Caki2 (cell line): ENCODE measurements around the gene KLK5. TPM values are rescaled to one million over a fixed set of nuclear protein-coding genes. Genes with fewer than 3 reads are reported as not detected.
A peak's percentile ranks its signal among the peaks of the same experiment; 100 is the strongest.
"Not testable (repeated sequence)": the region's sequence is repeated elsewhere in the genome, so short reads cannot be mapped to it uniquely, and the experiment has no call there.

ENCODE experiments used
- DNase-seq: peaks from one replicate; pipeline ENCODE4 v3.0.0-alpha.2; 2015; ENCODE audit warnings: low read depth
- in situ Hi-C: cut with HindIII; loops from 2 replicates; pipeline ENCODE4 v1.10.0; 2016; ENCODE audit warnings: low sequenced_read_pairs, low pct_unique_long_range_greater_than_20kb, mixed read lengths
- total RNA-seq: library from RNA; depleted of rRNA; stranded (reverse); fragments of >200 nt; shearing (Covaris generic); gene quantifications from 2 replicates; pipeline ENCODE4 v1.2.3, GENCODE V29; 2014; ENCODE audit warnings: low replicate concordance; rRNA removed

Gene KLK5
- total RNA-seq, 1 experiment from 2014 or later, result not detected

DNA sequence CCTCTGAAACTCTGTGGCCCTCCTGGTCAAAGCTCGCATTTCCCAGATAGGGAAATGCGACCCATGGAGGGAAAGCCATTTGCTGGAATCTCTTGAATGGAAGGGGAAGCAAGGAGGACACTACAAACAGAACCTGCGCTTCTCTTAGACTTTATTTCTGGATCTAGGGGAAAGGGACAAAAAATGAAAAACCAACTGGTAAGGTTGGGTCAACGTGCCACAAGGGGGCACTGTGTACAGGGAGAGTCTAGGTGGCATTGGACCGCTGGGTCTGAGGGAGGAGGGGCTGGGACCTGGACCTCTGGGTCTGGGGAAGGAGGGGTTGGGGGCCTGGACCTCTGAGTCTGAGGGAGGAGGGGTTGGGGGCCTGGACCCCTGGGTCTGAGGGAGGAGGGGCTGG is 46.6 kb downstream of the KLK5 start:
- in situ Hi-C loops, result no loop called here

DNA sequence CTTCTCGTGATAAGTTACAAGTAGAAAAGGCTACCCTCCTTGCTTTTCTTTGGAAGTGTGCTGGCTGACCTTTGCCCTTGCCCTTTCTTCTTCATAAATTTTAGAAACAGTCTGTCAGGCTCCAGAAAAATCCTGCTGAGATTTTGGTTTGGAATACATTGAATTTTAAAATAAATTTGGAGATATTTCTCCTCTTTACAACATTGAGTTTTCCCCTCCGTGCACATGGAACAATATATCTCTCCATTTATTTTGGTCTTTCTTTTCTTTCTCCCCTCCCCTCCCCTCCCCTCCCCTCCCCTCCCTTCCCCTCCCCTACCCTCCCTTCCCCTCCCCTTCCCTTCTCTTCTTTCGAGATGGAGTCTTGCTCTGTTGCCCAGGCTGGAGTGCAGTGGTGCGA is 50.2 kb downstream of the KLK5 start:
- in situ Hi-C loops, result no loop called here
- DNase-seq, result no peak

More for the DNA sequence above, 46.6 kb downstream of the KLK5 start:
- no peak for DNase-seq

DNA sequence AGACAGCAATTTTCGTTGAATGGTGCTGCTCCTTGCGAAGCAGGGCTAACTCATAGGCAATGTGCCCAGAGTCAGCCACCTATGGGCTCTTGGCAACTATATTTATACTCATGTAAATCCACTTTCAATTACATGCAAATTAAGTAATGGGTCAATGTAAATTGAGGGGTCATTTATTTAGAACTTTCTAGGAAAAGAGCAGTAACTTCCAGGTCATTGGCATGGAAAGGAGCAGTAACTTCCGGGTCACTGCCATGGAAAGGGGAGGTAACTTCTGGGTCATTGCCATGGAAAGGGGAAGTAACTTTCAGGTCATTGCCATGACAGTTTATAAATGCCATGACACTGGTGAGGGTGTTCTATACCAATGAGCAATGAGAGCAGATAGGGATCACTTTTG is 53.3 kb downstream of the KLK5 start:
- DNase-seq, result no peak
- in situ Hi-C loops, result no loop called here

DNA sequence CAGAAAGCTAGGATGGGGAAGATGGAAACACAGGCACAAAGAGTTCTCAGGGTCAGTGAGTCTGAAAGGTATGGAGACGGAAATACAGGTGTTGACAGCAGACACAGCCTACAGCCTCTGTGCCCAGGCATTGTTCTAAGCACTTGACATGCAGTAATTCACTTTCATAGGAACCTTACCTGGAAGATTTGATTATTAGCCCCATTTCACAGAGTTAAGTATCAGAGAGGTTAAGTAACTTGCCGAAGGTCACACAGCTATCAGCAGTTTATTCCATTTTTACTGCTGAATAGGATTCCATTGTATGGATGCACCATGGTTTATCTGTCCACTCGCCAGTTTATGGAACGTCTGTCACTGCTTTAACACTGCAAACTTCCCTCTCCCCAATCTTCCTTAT is 54.8 kb downstream of the KLK5 start:
- in situ Hi-C loops, result no loop called here
- no peak for DNase-seq

DNA sequence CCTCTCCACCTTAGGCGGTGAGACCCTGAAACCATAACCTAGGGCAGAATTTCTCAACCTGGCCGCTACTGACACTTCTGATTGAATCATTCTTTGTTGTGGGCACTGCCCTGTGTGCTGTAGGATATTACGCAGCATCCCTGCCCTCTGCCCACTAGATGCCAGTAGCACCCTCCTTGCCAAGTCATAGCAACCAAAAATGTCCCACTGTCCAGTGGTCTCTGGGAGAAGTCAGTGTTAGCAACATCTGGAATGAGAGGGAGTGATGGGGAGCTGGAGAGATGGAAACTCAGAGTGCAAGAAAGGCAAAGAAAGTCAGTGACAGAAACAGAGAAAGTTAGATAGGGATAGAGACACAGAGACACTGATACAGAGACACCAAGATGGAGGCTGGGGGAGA is 55.2 kb downstream of the KLK5 start:
- DNase-seq, result peak; percentile 42
- in situ Hi-C loops, result no loop called here

DNA sequence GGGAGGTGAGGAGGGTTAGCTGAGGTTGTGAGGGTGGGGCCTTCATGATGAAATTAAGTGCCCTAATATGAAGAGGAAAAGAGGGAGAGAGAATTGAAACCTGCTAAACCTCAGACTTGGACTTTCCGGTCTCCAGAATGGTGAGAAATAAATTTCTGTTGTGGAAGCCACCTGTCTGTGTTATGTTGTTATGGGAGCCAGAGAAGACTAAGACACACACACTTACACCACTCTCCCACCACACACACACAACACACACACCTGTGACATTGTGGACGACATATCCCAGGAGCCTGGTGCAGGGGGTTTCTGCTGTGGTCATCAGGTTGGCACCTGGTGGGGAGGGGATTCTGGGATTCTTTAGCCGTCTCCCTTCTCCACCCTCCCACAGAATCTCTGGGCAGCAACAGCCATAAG is 55.6 kb downstream of the KLK5 start:
- no peak for DNase-seq
- in situ Hi-C loops, result no loop called here

DNA sequence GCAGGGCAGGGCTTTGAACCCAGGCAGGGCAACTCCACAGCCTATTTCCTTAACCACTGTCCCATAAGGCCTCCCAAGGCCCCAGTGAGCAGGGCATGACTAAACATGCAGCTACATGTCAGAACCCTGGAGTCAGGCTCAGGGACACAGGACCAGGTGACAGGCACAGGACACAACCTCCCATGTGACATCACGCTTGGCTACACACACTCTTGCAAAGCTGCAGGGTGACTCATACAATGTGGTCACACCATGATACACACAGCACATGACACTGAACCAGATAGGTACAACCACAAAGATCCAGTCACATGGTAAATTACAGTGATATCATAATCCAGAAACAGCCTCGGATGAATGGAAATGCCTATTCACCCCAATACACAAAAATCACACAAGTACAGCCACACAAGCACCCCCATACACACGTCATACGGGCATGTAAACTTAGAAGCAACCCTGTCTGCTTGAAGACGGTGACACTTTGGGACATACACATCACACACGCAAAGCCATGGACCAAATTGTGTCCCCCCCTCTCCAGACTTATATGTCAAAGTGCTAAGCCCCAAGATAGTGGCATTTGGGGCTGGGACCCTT is 56.1 kb downstream of the KLK5 start:
- in situ Hi-C loops, result no loop called here
- DNase-seq, result peak; percentile 98

DNA sequence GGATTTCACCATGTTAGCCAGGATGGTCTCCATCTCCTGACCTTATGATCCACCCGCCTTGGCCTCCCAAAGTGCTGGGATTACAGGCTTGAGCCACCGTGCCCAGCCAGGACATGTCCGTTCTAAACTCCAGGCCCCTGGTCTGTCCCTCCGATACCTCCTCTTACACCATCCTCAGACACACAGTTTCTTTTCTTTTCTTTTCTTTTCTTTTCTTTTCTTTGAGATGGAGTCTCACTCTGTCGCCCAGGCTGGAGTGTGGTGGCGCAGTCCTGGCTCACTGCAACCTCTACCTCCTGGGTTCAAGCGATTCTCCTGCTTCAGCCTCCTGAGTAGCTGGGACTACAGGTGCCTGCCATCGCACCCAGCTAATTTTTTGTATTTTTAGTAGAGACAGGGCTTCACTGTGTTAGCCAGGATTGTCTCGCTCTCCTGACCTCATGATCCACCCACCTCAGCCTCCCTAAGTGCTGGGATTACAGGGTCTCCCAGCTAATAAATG is 56.7 kb downstream of the KLK5 start:
- DNase-seq, in situ Hi-C loops: not testable (repeated sequence)

DNA sequence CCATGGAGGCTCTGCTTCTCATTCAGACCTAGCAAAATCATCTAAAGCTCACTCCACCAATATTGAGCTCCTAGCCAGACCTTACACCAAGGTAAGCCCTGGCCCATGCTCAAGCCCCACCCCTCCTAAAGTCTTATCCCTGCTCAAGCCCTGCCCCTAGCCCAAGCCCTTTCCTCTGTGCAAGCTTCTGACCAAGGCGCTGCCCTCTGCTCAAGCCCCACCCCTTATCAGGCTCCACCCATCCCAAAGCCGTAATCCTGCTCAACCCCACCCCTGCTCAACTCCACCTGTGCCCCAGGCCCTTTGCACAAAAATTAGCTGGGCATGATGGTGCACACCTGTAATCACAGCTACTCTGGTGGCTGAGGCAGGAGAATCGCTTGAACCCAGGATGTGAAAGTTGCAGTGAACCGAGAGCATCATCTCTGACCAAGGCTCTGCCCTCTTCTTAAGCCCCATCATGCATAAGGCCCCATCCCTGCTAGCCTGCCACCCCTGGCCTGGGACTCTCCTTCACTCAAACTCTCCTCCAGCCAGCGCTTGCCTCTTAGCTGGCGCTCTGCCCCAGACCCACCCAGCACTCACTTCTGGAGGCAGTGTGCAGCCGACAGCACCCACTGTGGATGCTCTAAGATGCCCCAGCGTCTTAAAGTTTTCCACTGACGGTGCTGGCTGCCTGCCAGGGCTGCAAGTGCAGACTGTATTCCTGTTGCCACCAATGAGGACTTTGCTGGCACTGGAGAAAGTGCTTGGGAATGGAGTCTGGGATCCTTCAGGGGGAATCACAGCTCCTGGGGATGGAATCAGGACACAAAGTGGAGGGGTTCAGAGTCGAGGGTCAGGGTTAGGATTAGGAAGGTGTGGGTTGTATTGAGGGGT is 58.1 kb downstream of the KLK5 start:
- DNase-seq, result no peak
- in situ Hi-C loops, result no loop called here

Other genes with a start within 250 kb of the KLK5 start
- gene SHANK1, start 233.2 kb downstream of the KLK5 start, total RNA-seq, result not detected in 2 replicates
- gene CLEC11A, start 229.7 kb downstream of the KLK5 start, total RNA-seq, result 2.0 and 6.1 TPM in 2 replicates
- not detected in 2 replicates for gene GPR32, start 182.6 kb downstream of the KLK5 start, total RNA-seq
- not detected in 2 replicates for gene ACP4, start 162.6 kb downstream of the KLK5 start, total RNA-seq
- not detected in 2 replicates for gene KLK1, start 129.3 kb downstream of the KLK5 start, total RNA-seq
- not detected in 2 replicates for gene KLK15, start 119.5 kb downstream of the KLK5 start, total RNA-seq
- not detected in 2 replicates for gene KLK3, start 98.1 kb downstream of the KLK5 start, total RNA-seq
- gene KLK2, start 79.6 kb downstream of the KLK5 start, total RNA-seq, result not detected in 2 replicates
- not detected in 2 replicates for gene KLK4, start 41.6 kb downstream of the KLK5 start, total RNA-seq
- gene KLK6, start 16.6 kb upstream of the KLK5 start, total RNA-seq, result not detected in 2 replicates
- not detected in 2 replicates for gene KLK7, start 30.9 kb upstream of the KLK5 start, total RNA-seq
- gene KLK8, start 48.6 kb upstream of the KLK5 start, total RNA-seq, result not detected in 2 replicates
- gene KLK10, start 66.7 kb upstream of the KLK5 start, total RNA-seq, result not detected in 2 replicates
- gene KLK11, start 73.6 kb upstream of the KLK5 start, total RNA-seq, result not detected in 2 replicates
- gene KLK12, start 82.0 kb upstream of the KLK5 start, total RNA-seq, result not detected in 2 replicates
- not detected in 2 replicates for gene KLK13, start 112.1 kb upstream of the KLK5 start, total RNA-seq
- not detected in 2 replicates for gene KLK14, start 129.8 kb upstream of the KLK5 start, total RNA-seq
- 20.7 and 22.1 TPM in 2 replicates for gene CTU1, start 155.4 kb upstream of the KLK5 start, total RNA-seq
- 1.5 TPM in 1 of 2 replicates, not detected in the other for gene SIGLEC9, start 171.9 kb upstream of the KLK5 start, total RNA-seq
- gene SIGLEC7, start 189.3 kb upstream of the KLK5 start, total RNA-seq, result not detected in 2 replicates